GM12801 (cell line): ENCODE data around the gene DNAJC1.

ENCODE experiments used
- CTCF ChIP-seq: IDR thresholded peaks from one replicate; pipeline ENCODE4 v1.5.1; 2011; ENCODE audit warnings: control low read depth; ENCODE audit not compliant: insufficient read length; ENCODE audit errors: extremely low read depth

DNAJC1 gene

GRCh38 chr10:22002591-22003176, 846 bp downstream of the DNAJC1 start:
- TF ChIP-seq CTCF: no peak

GRCh38 chr10:21995557-21995956, 8.0 kb downstream of the DNAJC1 start:
- no peak for TF ChIP-seq CTCF

DNA sequence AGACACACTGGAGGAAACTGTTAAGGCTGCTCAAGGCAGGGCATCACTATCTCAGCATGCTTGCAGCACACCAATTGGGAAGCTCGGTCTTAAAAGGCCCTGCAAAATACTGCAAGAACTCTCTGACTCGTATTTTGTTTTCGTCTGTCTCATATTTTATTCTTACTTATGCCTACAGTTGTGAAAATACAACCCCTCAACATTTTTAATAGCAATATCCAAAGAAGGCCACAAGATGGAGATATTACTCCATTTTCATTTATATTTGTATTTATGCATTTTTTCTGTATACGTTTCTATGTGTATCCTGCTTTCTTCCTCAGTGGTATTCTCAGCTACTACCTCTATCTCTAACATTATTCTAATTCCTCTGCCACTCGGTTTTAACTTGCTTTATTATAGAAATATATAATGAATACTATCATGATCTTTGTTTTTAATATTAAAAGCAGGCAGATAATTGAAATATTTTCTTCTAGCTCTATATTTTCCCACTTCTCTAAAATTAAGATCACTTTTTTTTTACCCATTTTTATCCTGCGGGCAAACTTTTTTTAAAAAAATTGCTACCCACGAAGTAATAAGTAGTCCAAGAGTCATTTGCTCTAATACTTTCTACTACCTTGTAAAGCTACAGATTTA, 10.0 kb downstream of the DNAJC1 start:
- no peak for TF ChIP-seq CTCF

- TF ChIP-seq CTCF: no peak
Measured at GRCh38 chr10:21991785-21992184, 11.7 kb downstream of the DNAJC1 start.

GRCh38 chr10:21990449-21990848, 13.1 kb downstream of the DNAJC1 start:
- no peak for TF ChIP-seq CTCF

GRCh38 chr10:21989453-21990154, 13.9 kb downstream of the DNAJC1 start:
- TF ChIP-seq CTCF: no peak

GRCh38 chr10:21985541-21985940, 18.0 kb downstream of the DNAJC1 start:
- TF ChIP-seq CTCF: no peak
